HL-60 (cell line): Measurements from ENCODE around the gene CLCF1.

Experiments used
- DNase-seq, 2 experiments: peaks; one replicate each; pipeline ENCODE4 v3.0.0-alpha.2; 2010 to 2020; ENCODE audit warnings: low read depth in 1 of 2, low spot score in 1 of 2
- H3K27ac ChIP-seq: fragments of 250-450 bp; sonication (Bioruptor Pico); replicated peaks from 2 replicates; pipeline ENCODE4 v1.5.1; 2020; ENCODE audit warnings: mild to moderate bottlenecking, moderate library complexity
- H3K27me3 ChIP-seq: fragments of 250-450 bp; sonication (Bioruptor Pico); 2 replicates; pipeline ENCODE4 v1.5.1; 2021; ENCODE audit warnings: mild to moderate bottlenecking, moderate library complexity; ENCODE audit not compliant: insufficient read depth, poor library complexity, severe bottlenecking
- H3K4me3 ChIP-seq: replicated peaks from 2 replicates; pipeline ENCODE4 v1.5.1; 2011; ENCODE audit warnings: mild to moderate bottlenecking, control low read depth, low read length; ENCODE audit not compliant: insufficient read depth
- CTCF ChIP-seq: IDR thresholded peaks from one replicate; pipeline ENCODE4 v1.5.1; 2011; ENCODE audit warnings: low read length, control low read depth, inconsistent platforms; ENCODE audit not compliant: insufficient read depth
- GABPA ChIP-seq: IDR thresholded peaks from 2 replicates; pipeline ENCODE4 v1.6.1; 2012; ENCODE audit warnings: low read depth
- POLR2AphosphoS5 ChIP-seq: IDR thresholded peaks from 2 replicates; pipeline ENCODE4 v1.6.1; 2012; ENCODE audit warnings: low read depth
- REST ChIP-seq: IDR thresholded peaks from 2 replicates; pipeline ENCODE4 v1.6.1; 2012; ENCODE audit warnings: low read depth; ENCODE audit not compliant: insufficient replicate concordance
- SPI1 ChIP-seq: IDR thresholded peaks from 2 replicates; pipeline ENCODE4 v1.6.1; 2012; ENCODE audit warnings: low read depth, mild to moderate bottlenecking, borderline replicate concordance

The CLCF1 gene

GRCh38 chr11:67356864-67357561 is 16.4 kb downstream of the CLCF1 start:
- peak; percentile 84 to 89 for DNase-seq

GRCh38 chr11:67356387-67356863 is 17.0 kb downstream of the CLCF1 start:
- no peak for DNase-seq
- peak overlapping the region; percentile 84 for H3K27ac ChIP-seq
- TF ChIP-seq REST: no peak
- no peak for TF ChIP-seq POLR2AphosphoS5
- TF ChIP-seq CTCF: no peak
- TF ChIP-seq SPI1: no peak
- no peak for TF ChIP-seq GABPA

More at GRCh38 chr11:67356864-67357561, 16.4 kb downstream of the CLCF1 start:
- Histone ChIP-seq H3K27ac (peak overlapping the region; percentile 84), H3K4me3 (no peak overlapping the region), H3K27me3 (no peaks in the 10 kb centered on the region)
- TF ChIP-seq CTCF: peak; percentile 93
- no peak for TF ChIP-seq GABPA
- peak; percentile 56; the same call in 1 of the 2 replicates for TF ChIP-seq SPI1
- TF ChIP-seq POLR2AphosphoS5: peak; percentile 27; the same call in 1 of the 2 replicates

GRCh38 chr11:67355794-67356386 is 17.5 kb downstream of the CLCF1 start:
- Histone ChIP-seq H3K27ac (peak overlapping the region; percentile 21; the same call in 1 of the 2 replicates), H3K27me3 (no peaks in the 10 kb centered on the region), H3K4me3 (no peak overlapping the region)
- TF ChIP-seq REST (no peak), CTCF (no peak), GABPA (no peak), POLR2AphosphoS5 (no peak), SPI1 (no peak)
- DNase-seq: no peak

More at GRCh38 chr11:67356387-67356863, 17.0 kb downstream of the CLCF1 start:
- no peak overlapping the region for H3K4me3 ChIP-seq
- H3K27me3 ChIP-seq: no peaks in the 10 kb centered on the region
